RWPE1 (cell line): ENCODE results near the gene GRM8.

ENCODE experiments used
- CTCF ChIA-PET: fragments of 350-600 bp; sonication (Branson Sonifier 250); formaldehyde crosslinking; extraction: SDS; loops from one replicate; lab custom pipeline; 2021; lab: Yijun Ruan, JAX
- POLR2A ChIA-PET: fragments of 400-600 bp; formaldehyde crosslinking; extraction: SDS; loops from one replicate; lab custom pipeline; 2020; ENCODE audit warnings: antibody characterized with exemption; ENCODE audit not compliant: low non-redundant PET; lab: Yijun Ruan, JAX
- DNase-seq: peaks from one replicate; pipeline ENCODE4 v3.0.0; 2012; ENCODE audit warnings: low spot score
- H3K27ac ChIP-seq: fragments of 450-650 bp; 2 replicates; pipeline ENCODE4 v1.5.1; 2017
- CTCF ChIP-seq: fragments of 450-650 bp; conservative IDR thresholded peaks from 2 replicates; pipeline ENCODE4 v1.5.1; 2017; ENCODE audit warnings: low read depth, mild to moderate bottlenecking

Gene GRM8

GRCh38 chr7:126806614-126807013, 446.1 kb downstream of the GRM8 start:
- no peak for TF ChIP-seq CTCF
- no peak for DNase-seq
- H3K27ac ChIP-seq, result no peak overlapping the region
- ChIA-PET POLR2A (no interaction called here), CTCF (no interaction called here)

GRCh38 chr7:126805351-126805750, 447.4 kb downstream of the GRM8 start:
- no peak overlapping the region for H3K27ac ChIP-seq
- ChIA-PET POLR2A (no interaction called here), CTCF (no interaction called here)
- no peak for DNase-seq
- no peak for TF ChIP-seq CTCF

GRCh38 chr7:126804604-126805003, 448.1 kb downstream of the GRM8 start:
- no peak for DNase-seq
- no peak for TF ChIP-seq CTCF
- CTCF ChIA-PET, result interaction anchor here (1.6 kb wide), 1 partner anchor 710 kb away, joined by 5 read pairs; no protein-coding TSS in a partner anchor
- POLR2A ChIA-PET, result no interaction called here
- H3K27ac ChIP-seq, result no peak overlapping the region

GRCh38 chr7:126803990-126804389, 448.8 kb downstream of the GRM8 start:
- ChIA-PET CTCF (interaction anchor here (0.9 to 1.6 kb wide), 3 partner anchors 310 to 711 kb away, joined by 3 to 5 read pairs (median 4); no protein-coding TSS in a partner anchor), POLR2A (no interaction called here)
- H3K27ac ChIP-seq, result no peak overlapping the region
- DNase-seq, result no peak
- TF ChIP-seq CTCF, result no peak

GRCh38 chr7:126803060-126803665, 449.6 kb downstream of the GRM8 start:
- DNase-seq, result peak; percentile 33
- H3K27ac ChIP-seq, result no peak overlapping the region
- ChIA-PET POLR2A (no interaction called here), CTCF (interaction anchor here (0.6 to 1.6 kb wide), 7 partner anchors 53 to 711 kb away, joined by 3 to 8 read pairs (median 4); no protein-coding TSS in a partner anchor)
- peak; percentile 83 for TF ChIP-seq CTCF

- ChIA-PET POLR2A (no interaction called here), CTCF (interaction anchor here (0.5 kb wide), 1 partner anchor 253 kb away, joined by 3 read pairs; no protein-coding TSS in a partner anchor)
- DNase-seq, result no peak
- H3K27ac ChIP-seq, result no peak overlapping the region
- TF ChIP-seq CTCF, result no peak
Measured at GRCh38 chr7:126801733-126802132, 451.0 kb downstream of the GRM8 start.
